ENCODE measurements around the gene OR5A2.
A peak's percentile ranks its signal among the peaks of the same experiment; 100 is the strongest.
"Not testable (repeated sequence)": the region's sequence is repeated elsewhere in the genome, so short reads cannot be mapped to it uniquely, and the experiment has no call there.

OR5A2 gene, protein sequence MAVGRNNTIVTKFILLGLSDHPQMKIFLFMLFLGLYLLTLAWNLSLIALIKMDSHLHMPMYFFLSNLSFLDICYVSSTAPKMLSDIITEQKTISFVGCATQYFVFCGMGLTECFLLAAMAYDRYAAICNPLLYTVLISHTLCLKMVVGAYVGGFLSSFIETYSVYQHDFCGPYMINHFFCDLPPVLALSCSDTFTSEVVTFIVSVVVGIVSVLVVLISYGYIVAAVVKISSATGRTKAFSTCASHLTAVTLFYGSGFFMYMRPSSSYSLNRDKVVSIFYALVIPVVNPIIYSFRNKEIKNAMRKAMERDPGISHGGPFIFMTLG

DNA sequence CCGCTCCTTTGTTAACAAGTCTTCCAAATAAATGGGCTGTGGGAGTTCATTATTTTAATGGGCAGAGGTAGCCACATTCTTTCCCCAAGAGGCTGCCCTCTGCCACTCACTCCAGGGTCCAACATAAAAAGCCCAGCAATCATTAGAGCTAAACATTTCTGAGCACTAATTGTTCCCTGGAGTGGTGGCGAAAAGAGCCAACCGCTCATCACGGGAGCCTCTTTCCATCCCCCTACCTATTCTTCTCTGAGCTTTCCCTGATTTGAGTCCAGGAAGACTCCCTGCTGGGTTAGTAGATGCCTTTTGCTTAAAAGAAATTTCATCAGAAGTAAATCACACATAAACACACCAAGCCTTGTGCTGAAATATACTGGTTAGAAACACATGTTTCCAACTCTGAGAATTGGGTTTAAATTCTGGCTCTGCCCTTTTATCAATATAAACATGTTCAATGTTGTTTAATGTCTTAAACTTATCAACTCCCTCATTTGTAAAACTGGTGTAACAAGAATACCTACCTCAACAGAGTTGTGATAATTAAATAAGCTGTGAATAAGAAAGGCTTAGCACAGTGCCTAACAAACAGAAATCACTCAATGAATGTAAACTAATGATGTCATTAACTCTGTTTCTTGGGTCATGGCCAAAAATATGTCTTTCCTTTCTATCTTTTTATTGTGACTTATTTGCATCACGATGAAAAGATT, at the start of gene OR5A2:
Gene OR5A2 (minus strand): TSS at position 53 of the 707 bp plus-strand sequence. CDS start 3,460 bp downstream, outside the sequence.
- no peak for DNase-seq
- intact Hi-C loops (cut with DNase I), result no loop called here

DNA sequence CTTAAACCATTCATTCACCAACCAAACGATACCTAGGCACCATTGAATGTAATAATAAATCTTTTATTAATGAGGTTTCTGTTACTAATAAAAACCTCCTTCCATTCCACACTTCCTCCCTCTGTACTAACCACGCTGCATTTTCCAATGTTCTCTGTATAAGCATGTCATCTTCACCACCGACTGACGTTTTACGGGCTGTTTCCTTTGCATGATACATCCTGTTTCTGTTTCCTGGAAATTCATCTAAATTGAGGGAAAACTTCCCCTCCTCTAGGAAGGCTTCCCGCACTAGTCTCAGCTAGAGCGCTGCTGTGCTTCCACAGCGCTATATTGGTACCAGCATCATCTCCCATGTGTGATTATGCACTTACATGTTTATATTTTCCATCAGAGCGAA, 49.0 kb upstream of the OR5A2 start:
- intact Hi-C loops (cut with DNase I), result no loop called here
- no peak for DNase-seq

DNA sequence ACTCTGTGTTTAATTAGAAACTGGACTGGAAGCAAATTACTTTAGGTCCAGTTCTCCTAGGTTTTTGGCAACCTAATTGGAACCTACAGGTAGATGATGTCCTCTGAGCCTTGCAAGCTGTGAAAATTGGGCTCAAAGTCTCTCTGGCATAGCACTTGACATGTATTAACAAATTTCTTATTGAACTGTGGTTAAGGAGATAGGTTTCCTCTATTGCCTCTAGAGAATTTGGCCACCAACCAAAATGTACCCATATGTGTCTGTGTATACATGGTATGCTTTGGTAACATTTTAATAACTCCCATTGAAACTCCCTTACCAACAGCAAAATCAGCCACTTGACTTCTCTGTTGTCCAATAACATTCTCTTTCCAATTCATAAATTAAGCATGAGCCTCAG, 46.8 kb upstream of the OR5A2 start, which contains the start of gene OR4D10:
Gene OR4D10 (plus strand): TSS at position 301 of the 400 bp plus-strand sequence. CDS start 4,115 bp downstream, outside the sequence.
- no peak for DNase-seq
- intact Hi-C loops (cut with DNase I), result no loop called here

DNA sequence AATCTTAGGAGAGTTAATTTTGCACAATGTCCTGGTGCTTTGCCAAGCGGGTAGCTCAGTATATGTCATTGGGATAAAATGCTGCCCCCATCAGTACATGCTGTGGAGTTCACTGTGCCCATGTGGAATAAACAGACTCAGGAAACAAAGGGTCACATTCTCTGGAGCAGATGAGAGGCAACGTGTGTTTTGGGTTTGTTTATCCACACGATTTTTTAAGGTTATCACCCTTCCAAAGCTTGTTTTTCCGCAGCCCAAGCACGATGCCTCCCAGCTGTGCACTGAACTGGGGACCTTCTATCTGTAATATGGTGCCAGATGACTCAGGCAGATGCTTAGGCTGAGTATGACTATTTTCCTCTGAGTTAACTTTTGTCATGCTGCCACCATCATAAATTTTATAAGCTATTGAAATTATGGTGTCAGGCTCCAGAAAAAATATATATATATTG, 37.0 kb upstream of the OR5A2 start:
- intact Hi-C loops (cut with DNase I), result no loop called here
- no peak for DNase-seq

DNA sequence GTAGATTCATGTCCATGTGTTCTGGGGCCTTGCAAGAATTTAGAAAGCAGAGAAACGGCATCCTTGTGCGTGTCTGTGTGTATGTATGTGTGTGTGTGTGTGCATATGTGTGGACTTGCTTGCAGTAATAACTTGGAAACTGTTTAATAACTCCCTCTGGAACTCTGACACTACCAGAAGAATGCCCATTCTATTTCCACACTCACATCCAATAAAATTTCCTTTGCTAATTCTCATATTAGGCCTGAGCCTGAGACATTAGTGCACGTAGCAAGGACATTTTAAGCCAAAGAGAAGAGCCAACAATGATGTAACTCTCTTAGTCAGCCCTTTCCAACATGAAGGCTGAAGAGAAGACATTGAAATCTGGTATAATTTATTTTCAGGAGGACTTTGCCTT, 33.7 kb upstream of the OR5A2 start:
- intact Hi-C loops (cut with DNase I), result no loop called here
- no peak for DNase-seq

DNA sequence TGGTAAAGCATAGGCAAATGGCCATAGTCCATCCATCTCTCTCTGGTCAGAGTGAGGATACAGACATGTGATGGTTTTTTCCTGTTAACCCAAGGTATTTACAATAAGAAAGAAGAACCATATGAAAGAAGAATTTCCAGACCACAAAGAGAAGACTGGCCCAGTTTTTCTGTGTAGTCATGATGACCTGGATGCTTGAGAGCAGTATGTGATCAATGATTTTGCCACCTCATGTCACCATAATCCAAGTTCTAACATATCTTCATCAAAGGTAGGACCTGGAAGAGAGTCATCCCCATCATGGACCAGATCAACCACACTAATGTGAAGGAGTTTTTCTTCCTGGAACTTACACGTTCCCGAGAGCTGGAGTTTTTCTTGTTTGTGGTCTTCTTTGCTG, 30.4 kb upstream of the OR5A2 start, which contains the start of gene OR4D6:
Gene OR4D6 (plus strand): TSS at position 301 of the 400 bp plus-strand sequence. CDS start 0 bp downstream, at position 301.
- intact Hi-C loops (cut with DNase I), result no loop called here
- no peak for DNase-seq

DNA sequence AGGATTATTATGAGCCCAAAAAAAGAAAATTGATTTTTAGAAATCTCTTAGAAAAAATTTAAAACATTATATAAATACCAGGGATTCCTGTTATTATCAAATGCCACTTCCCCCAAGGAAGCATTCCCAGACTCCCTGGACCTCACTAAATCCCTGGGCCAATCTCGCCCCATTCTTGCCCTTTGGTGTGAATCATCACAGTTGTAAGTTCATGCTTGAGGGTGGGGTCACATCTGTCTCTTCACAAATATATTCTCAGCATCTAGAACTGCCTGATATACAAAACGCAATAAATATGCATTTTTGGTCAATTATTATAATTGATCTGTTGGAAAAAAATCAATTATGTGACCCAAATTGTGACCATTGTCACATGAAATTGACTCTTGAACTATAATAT, 22.3 kb upstream of the OR5A2 start:
- intact Hi-C loops (cut with DNase I), result no loop called here
- no peak for DNase-seq

DNA sequence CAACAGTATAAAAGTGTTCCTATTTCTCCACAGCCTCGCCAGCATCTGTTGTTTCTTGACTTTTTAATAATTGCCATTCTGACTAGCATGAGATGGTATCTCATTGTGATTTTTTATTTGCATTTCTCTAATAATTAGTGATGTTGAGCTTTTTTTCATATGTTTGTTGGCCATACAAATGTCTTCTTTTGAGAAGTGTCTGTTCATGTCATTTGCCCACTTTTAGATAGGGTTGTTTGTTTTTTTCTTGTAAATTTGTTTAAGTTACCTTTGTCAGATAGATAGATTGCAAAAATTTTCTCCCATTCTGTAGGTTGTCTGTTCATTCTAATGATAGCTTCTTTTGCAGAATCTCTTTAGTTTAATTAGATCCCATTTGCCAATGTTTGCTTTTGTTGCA, 19.4 kb upstream of the OR5A2 start:
- intact Hi-C loops (cut with DNase I); DNase-seq: not testable (repeated sequence)

DNA sequence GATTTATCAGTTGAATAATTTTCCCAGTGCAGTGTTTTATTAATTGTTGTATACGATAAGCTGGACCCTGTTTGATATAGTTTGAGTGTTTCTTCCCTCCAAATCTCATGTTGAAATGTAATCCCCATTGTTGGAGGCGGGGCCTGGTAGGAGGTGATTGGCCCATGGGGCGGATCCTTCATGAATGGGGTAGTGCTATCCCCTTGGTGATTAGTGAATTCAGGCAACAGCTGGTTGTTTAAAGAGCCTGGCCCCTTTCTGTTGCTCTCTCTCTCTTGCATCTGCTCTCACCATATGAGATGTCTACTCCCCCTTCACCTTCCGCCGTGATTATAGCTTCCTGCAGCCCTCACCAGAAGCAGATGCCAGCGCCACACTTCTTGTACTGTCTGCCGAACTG, 11.6 kb upstream of the OR5A2 start:
- intact Hi-C loops (cut with DNase I), result no loop called here
- no peak for DNase-seq

DNA sequence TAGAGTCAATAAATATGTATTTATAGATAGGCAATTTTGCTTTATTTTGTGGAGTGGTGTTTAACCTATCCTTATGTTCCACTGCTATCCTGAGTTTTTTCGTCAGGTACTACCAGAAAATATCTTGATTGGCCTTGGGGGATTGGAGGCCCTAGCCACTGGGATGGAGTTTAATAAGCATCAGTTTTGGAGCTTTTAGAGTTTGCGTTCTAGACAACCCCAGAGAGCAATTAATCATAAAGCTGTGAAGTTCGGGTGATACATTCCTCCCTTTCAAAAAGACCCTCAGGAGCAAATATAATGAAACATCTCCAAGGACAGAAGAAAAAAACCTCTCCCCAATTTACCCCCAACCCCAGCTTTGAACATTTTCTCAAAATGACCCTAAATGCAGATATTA, 10.0 kb upstream of the OR5A2 start, which contains the start of gene OR5A1:
Gene OR5A1 (plus strand): TSS at position 301 of the 400 bp plus-strand sequence. CDS start 6,700 bp downstream, outside the sequence.
- intact Hi-C loops (cut with DNase I), result no loop called here
- no peak for DNase-seq

DNA sequence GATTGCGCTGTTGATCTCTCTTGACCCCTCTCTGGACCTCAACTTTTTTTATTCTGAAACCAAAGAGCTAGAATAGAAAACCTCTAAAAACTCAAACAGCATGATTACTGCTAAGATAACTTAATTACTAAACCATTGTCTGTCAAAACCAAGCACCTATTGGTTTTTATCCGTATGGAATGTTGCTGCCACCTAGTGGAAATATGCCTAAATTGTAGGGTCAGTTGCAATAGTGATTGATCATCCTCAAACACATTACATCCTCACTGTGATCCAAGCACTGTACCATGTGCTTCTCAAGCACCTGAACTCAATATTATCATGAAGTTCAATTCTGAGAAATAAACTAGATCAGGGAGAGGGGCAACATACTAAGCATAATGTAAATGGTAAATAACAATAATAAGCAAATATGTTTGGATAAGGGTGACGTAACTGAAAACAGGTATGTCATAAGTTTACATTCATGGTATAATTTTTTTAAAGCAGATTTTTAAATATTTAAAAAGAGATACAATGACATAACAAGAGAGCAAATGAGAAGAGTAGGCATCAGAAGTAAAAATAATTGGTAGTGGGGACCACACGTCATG, 3.8 kb upstream of the OR5A2 start:
- DNase-seq, result no peak
- intact Hi-C loops (cut with DNase I), result no loop called here

DNA sequence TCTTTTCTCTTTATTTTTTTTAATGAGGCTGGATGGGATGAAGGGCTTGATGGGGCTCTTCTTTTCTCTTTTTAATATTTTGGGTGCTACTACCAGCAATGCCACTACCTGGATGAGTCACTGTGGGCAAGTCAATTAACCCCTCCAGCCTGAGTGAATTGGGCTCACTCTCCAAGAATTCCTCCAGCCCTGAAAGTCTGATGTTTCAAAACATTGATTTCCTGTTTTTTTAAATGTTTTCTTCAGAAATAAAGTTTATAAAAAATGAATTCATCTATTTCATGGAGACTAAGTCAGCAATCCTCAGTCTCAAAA, 812 bp upstream of the OR5A2 start:
- intact Hi-C loops (cut with DNase I), result no loop called here
- no peak for DNase-seq

DNA sequence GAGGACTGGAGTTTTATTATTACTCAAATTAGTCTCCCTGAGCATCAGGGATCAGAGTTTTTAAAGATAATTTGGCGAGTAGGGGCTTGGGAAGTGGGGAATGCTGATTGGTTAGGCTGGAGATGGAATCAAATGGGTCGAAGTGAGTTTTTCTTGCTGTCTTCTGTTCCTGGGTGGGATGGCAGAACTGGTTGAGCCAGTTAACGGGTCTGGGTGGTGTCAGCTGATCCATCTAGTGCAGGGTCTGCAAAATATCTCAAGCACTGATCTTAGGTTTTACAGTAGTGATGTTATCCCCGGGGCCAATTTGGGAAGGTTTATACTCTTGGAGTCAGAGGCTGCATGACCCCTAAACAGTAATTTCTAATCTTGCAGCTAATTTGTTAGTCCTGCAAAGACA, 1.1 kb downstream of the OR5A2 start:
- DNase-seq, result no peak
- intact Hi-C loops (cut with DNase I), result no loop called here

DNA sequence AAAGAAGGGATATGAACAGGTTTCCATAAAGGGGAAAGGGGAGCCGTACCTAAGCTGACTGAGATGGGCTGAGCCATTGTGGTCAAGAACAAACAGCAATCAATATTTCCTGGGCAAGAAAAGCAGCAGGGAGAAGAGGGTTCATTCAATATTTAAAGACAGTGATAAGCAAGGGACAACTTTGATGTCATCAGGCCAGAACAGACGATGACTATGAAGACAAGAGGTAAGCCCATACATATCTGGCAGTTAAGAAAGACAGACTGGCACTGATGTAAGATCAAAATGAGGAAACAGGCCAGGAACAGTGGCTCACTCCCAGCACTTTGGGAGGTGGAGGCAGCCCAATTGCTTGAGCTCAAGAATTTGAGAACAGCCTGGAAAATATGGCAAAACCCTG, 2.4 kb downstream of the OR5A2 start:
- intact Hi-C loops (cut with DNase I), result no loop called here
- no peak for DNase-seq

DNA sequence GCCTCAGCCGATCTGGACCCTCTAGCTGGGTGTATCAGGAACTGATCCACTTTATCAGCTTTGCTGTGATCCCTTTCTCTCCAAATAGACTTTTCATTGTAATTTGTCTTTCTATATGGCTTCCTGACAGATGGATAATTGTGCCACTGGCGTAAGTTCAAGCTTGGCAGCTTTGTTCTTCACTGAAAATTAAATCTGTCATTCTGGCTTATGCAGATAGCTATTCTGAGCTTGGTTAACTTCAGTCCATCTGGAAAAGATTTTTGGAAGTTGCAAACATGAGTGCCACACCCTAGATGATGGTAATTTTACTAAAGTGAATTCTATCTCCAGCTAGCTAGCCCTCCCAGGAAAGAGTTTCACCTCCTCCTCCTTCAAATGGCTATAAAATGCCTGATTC, 8.1 kb downstream of the OR5A2 start:
- intact Hi-C loops (cut with DNase I), result no loop called here
- peak in 1 of 10 donors; percentile 46 for DNase-seq

DNA sequence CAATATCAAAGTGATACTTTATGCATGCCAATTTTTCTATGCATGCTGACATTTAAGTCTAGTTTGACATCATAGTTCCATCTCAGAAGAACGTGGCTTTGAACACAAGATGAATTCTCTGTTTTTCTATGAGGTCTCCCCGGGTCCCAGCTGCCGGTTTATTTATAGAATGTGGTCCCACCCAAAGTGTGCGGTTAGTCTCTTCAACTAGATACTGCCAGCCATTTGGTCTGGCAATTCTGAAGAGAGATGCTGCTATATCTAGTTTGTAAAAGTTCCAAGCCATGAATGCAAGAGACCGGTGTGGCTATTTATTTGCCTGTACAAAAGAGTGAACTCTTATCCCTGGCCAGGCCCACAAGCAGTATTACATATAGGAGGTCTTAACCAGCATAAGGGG, 9.2 kb downstream of the OR5A2 start:
- intact Hi-C loops (cut with DNase I), result no loop called here
- no peak for DNase-seq

DNA sequence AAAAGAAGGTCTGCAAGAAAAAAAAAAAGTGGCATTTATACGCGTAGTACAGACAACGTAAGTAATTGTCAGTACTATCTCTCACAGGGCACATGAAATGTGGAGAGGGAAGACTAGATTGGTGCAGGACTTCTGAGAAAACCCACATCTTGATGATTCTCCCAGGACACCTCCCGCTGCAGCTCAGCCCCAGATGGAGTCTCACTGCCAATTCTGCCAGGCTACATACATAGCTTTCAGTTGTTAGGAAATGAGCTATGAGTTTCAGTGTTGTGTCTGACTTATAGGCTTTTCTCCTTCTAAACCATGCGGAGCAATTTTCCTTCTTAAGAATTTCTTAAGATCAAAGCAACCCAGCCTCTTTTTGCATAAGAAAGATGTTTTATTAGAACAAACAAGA, 9.6 kb downstream of the OR5A2 start:
- intact Hi-C loops (cut with DNase I), result no loop called here
- peak in 8 of 10 donors; percentile 11 to 85 (median 46) for DNase-seq

DNA sequence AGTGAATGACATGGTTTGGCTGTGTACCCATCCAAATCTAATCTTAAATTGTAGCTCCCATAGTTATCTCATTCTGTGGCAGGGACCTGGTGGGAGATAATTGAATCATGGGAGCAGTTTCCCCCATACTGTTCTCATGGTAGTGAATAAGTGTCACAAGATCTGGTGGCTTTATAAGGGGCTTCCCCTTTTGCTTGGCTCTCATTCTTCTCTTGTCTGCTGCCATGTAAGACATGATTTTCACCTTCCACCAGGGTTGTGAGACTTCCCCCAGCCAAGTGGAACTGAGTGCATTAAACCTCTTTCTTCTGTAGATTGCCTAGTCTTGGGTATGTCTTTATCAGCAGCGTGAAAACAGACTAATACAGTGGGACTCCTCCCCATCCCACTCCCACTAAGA, 11.1 kb downstream of the OR5A2 start:
- intact Hi-C loops (cut with DNase I), result no loop called here
- no peak for DNase-seq

DNA sequence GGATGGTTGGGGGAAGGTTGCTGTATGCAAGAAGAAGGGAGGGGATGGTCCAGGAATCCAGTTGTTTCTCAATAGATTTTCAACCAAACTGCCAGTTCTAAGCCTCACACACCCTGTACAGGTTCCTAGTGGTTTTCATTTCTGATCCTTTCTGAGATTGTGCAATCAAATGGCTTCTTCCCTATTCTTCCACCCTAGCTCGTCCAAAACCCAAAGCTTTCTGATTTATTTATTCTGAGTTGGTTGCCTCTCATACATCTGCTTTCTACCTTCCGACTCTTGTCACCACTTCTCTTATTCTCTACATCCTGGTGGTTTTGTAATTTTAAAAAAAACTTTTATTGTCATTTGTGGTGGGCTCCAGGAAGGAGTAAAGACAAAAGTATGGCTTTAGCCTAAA, 12.6 kb downstream of the OR5A2 start:
- intact Hi-C loops (cut with DNase I), result no loop called here
- no peak for DNase-seq

DNA sequence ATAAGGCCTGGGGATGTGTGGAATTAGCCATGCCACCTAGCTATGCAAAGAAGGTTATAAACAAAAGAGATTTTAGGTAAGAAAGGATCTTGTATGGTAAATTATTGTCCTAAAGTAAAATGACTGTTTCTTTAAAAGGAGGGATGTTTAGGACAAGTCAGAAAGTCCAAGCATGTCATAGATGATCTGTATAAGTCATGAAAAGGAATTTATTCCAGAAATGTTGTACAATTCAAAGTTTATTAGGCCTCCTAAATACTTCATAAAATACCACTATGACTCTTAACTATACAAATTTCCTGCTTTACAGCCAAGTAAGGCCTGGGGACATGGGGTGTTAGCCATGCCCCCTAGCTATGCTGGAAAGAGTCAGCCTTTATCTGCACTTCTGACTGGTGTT, 22.7 kb downstream of the OR5A2 start:
- DNase-seq, result no peak
- intact Hi-C loops (cut with DNase I), result no loop called here

DNA sequence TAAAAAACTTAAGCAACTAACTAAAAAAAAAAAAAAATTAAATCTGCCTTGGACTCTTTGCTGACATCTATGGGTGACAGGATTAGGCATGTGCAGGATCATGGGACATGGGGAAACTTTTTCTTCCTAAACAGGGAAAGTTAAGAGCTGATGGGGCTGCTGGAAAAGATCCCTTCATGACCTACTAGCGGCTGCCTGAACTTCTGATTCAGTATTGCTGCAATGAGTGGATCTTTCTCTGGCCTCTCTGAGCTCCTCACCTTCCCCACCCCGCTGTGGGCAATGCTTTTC, 25.0 kb downstream of the OR5A2 start:
- intact Hi-C loops (cut with DNase I), result no loop called here
- DNase-seq, result no peak
